Caco-2 (cell line): Measurements from ENCODE around the gene LDAH. TPM values are rescaled to one million over a fixed set of nuclear protein-coding genes. Genes with fewer than 3 reads are reported as not detected.

ENCODE experiments used
- BruUV-seq: library from RNA; stranded (reverse); fragments of 400-500 nt; replicated peaks from 2 replicates; lab custom pipeline; 2021; lab: Mats Ljungman, UMichigan
- CTCF ChIA-PET: fragments of 300-600 bp; sonication (Branson Sonifier 250); formaldehyde crosslinking; loops from one replicate; lab custom pipeline; 2022; ENCODE audit warnings: antibody characterized with exemption; lab: Charles Lee
- POLR2A ChIA-PET: fragments of 300-600 bp; sonication (Branson Sonifier 250); formaldehyde crosslinking; loops from one replicate; lab custom pipeline; 2022; ENCODE audit warnings: antibody characterized with exemption; lab: Charles Lee
- DNase-seq, 2 experiments: peaks; one replicate each; pipeline versions ENCODE4 v3.0.0 to v3.0.0-alpha.2; 2020 to 2022
- H3K27me3 ChIP-seq: replicated peaks from 2 replicates; pipeline ENCODE4 v1.6.0; 2011; ENCODE audit warnings: low read length; ENCODE audit not compliant: control insufficient read depth, insufficient read depth
- H3K36me3 ChIP-seq: 2 replicates; pipeline ENCODE4 v1.5.1; 2011; ENCODE audit warnings: low read length; ENCODE audit not compliant: control insufficient read depth, insufficient read depth
- H3K4me1 ChIP-seq: fragments of 250-450 bp; sonication (Bioruptor Pico); 2 replicates; pipeline ENCODE4 v1.5.1; 2020; ENCODE audit warnings: mild to moderate bottlenecking
- H3K4me3 ChIP-seq: 2 replicates; pipeline ENCODE4 v1.5.1; 2011; ENCODE audit warnings: low read depth, mild to moderate bottlenecking, control low read depth, low read length
- H3K9me3 ChIP-seq: fragments of 250-450 bp; sonication (Bioruptor Pico); 2 replicates; pipeline ENCODE4 v1.5.1; 2020; ENCODE audit warnings: mild to moderate bottlenecking, moderate library complexity
- H3K27ac Mint-ChIP-seq: one replicate; pipeline ENCODE4 v1.8.0; 2022; ENCODE audit warnings: mixed read lengths; ENCODE audit not compliant: unreplicated experiment
- H3K27me3 Mint-ChIP-seq: one replicate; pipeline ENCODE4 v1.8.0; 2022; ENCODE audit warnings: mixed read lengths; ENCODE audit not compliant: insufficient read depth, unreplicated experiment
- H3K36me3 Mint-ChIP-seq: one replicate; pipeline ENCODE4 v1.8.0; 2022; ENCODE audit warnings: mild to moderate bottlenecking, mixed read lengths; ENCODE audit not compliant: insufficient read depth, unreplicated experiment
- H3K4me1 Mint-ChIP-seq: one replicate; pipeline ENCODE4 v1.8.0; 2022; ENCODE audit warnings: low read depth, mixed read lengths; ENCODE audit not compliant: unreplicated experiment
- H3K4me3 Mint-ChIP-seq: one replicate; pipeline ENCODE4 v1.8.0; 2022; ENCODE audit warnings: mild to moderate bottlenecking, moderate library complexity, mixed read lengths; ENCODE audit not compliant: unreplicated experiment
- H3K9me3 Mint-ChIP-seq: one replicate; pipeline ENCODE4 v1.8.0; 2022; ENCODE audit warnings: mixed read lengths; ENCODE audit not compliant: unreplicated experiment
- intact Hi-C: fragments of 100-400 bp; cut with micrococcal nuclease; formaldehyde crosslinking; loops from one replicate; pipeline ENCODE4 v1.10.0; 2022; ENCODE audit not compliant: unreplicated experiment
- total RNA-seq: library from RNA; stranded (reverse); gene quantifications from 2 replicates; pipeline ENCODE4 v1.2.3, GENCODE V29; 2022
- TF ChIP-seq, protein P1 (sequence below), 2 experiments: fragments of 200-600 bp in 1 of 2; IDR thresholded peaks; 1 replicate in 1 of 2; 2 replicates in 1 of 2; pipeline versions ENCODE4 v1.5.1 to v1.8.0; 2011 to 2022; ENCODE audit warnings: antibody characterized with exemption in 1 of 2, control low read depth in 1 of 2, inconsistent platforms in 1 of 2, low read depth in 1 of 2, low read length in 1 of 2, mild to moderate bottlenecking in 1 of 2, moderate library complexity in 1 of 2; ENCODE audit not compliant: insufficient read depth in 1 of 2, severe bottlenecking in 1 of 2, unreplicated experiment in 1 of 2

Gene LDAH
- total RNA-seq, 1 experiment from 2014 or later = 40.5 TPM

- POLR2A ChIA-PET = no interaction called here
Measured at GRCh38 chr2:20829861-20830260, 7.0 kb upstream of the LDAH start.

GRCh38 chr2:20823917-20824316 lies 1.0 kb upstream of the LDAH start:
- Mint-ChIP-seq H3K36me3 (peaks cover 17% of the 10 kb centered on the region), H3K27ac (peak overlapping the region; percentile 59), H3K27me3 (no peaks in the 10 kb centered on the region), H3K4me3 (peak overlapping the region; percentile 4), H3K4me1 (peaks cover 5% of the 10 kb centered on the region), H3K9me3 (no peaks in the 10 kb centered on the region)
- DNase-seq = peak; percentile 51 to 65
- Histone ChIP-seq H3K27me3 (no peaks in the 10 kb centered on the region), H3K4me3 (no peak overlapping the region), H3K4me1 (peaks cover 13% of the 10 kb centered on the region), H3K36me3 (no peaks in the 10 kb centered on the region), H3K9me3 (no peaks in the 10 kb centered on the region)
- intact Hi-C loops = loop anchor here (1.0 to 5.0 kb wide), 2 partner anchors 43 to 147 kb away; no protein-coding TSS in a partner anchor
- ChIA-PET CTCF (interaction anchor here (2.3 to 2.9 kb wide), 2 partner anchors 43 to 148 kb away, joined by 8 to 12 read pairs; no protein-coding TSS in a partner anchor), POLR2A (interaction anchor here (1.0 to 2.3 kb wide), 3 partner anchors 21 to 377 kb away, joined by 3 to 7 read pairs (median 4); partner anchors contain the start of gene RHOB)
- TF ChIP-seq, protein P1, sequence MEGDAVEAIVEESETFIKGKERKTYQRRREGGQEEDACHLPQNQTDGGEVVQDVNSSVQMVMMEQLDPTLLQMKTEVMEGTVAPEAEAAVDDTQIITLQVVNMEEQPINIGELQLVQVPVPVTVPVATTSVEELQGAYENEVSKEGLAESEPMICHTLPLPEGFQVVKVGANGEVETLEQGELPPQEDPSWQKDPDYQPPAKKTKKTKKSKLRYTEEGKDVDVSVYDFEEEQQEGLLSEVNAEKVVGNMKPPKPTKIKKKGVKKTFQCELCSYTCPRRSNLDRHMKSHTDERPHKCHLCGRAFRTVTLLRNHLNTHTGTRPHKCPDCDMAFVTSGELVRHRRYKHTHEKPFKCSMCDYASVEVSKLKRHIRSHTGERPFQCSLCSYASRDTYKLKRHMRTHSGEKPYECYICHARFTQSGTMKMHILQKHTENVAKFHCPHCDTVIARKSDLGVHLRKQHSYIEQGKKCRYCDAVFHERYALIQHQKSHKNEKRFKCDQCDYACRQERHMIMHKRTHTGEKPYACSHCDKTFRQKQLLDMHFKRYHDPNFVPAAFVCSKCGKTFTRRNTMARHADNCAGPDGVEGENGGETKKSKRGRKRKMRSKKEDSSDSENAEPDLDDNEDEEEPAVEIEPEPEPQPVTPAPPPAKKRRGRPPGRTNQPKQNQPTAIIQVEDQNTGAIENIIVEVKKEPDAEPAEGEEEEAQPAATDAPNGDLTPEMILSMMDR (IDR thresholded peaks at IDR 0.05; ENCODE audit: insufficient read depth in 1 of 2, low read depth in 1 of 2, low read length in 1 of 2, severe bottlenecking in 1 of 2, unreplicated experiment in 1 of 2) = no peak
- BruUV-seq = no TSS peak

More at GRCh38 chr2:20829861-20830260, 7.0 kb upstream of the LDAH start:
- H3K27ac Mint-ChIP-seq = no peak overlapping the region
- H3K4me1 ChIP-seq = no peaks in the 10 kb centered on the region
- CTCF ChIA-PET = no interaction called here
- H3K27me3 Mint-ChIP-seq = no peaks in the 10 kb centered on the region
- no peak overlapping the region for H3K4me3 Mint-ChIP-seq
- intact Hi-C loops = no loop called here
- no peaks in the 10 kb centered on the region for H3K9me3 Mint-ChIP-seq
- no peaks in the 10 kb centered on the region for H3K4me1 Mint-ChIP-seq
- TF ChIP-seq, protein P1 (IDR thresholded peaks at IDR 0.05; ENCODE audit: insufficient read depth in 1 of 2, low read depth in 1 of 2, low read length in 1 of 2, severe bottlenecking in 1 of 2, unreplicated experiment in 1 of 2) = no peak
- no peak for DNase-seq
- no peak overlapping the region for H3K4me3 ChIP-seq
- H3K36me3 ChIP-seq = no peaks in the 10 kb centered on the region
- no peaks in the 10 kb centered on the region for H3K36me3 Mint-ChIP-seq
- H3K27me3 ChIP-seq = no peaks in the 10 kb centered on the region
- no peaks in the 10 kb centered on the region for H3K9me3 ChIP-seq
- no TSS peak for BruUV-seq

DNA sequence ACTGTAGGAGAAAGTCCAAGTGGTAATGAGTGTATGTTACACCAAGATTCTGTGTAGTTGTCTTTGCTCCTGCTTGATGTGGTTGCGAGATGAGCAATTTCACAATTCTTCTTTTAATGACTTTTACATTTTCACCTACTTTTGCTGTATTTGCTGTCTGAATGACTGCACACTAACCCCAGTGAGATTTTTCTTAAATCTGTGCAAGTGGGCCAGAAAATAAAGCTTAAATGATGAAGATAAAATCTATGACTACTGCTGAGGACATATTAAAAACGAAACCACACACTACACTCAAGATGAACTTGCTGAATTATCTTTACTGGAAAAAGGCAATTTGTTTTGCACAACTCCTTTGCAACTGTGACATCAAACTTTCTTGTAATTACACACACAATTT lies 4.1 kb downstream of the LDAH start:
- TF ChIP-seq, protein P1 (IDR thresholded peaks at IDR 0.05; ENCODE audit: insufficient read depth in 1 of 2, low read depth in 1 of 2, low read length in 1 of 2, severe bottlenecking in 1 of 2, unreplicated experiment in 1 of 2) = no peak
- peaks cover 3% of the 10 kb centered on the region; the same call in 1 of the 2 replicates for H3K4me1 ChIP-seq
- no TSS peak for BruUV-seq
- Mint-ChIP-seq H3K4me1 (peaks cover 5% of the 10 kb centered on the region), H3K36me3 (peaks cover 17% of the 10 kb centered on the region), H3K9me3 (no peaks in the 10 kb centered on the region), H3K4me3 (no peak overlapping the region), H3K27me3 (no peaks in the 10 kb centered on the region), H3K27ac (no peak overlapping the region)
- no peaks in the 10 kb centered on the region for H3K27me3 ChIP-seq
- no peak overlapping the region for H3K4me3 ChIP-seq
- DNase-seq = no peak
- H3K9me3 ChIP-seq = no peaks in the 10 kb centered on the region
- intact Hi-C loops = no loop called here
- H3K36me3 ChIP-seq = no peaks in the 10 kb centered on the region
- POLR2A ChIA-PET = no interaction called here
- CTCF ChIA-PET = interaction anchor here (1.5 kb wide), 1 partner anchor 143 kb away, joined by 3 read pairs; no protein-coding TSS in a partner anchor
